Measurements from ENCODE around the gene CEP85L. TPM values are rescaled to one million over a fixed set of nuclear protein-coding genes. Genes with fewer than 3 reads are reported as not detected.

The CEP85L gene
- total and polyA plus RNA-seq, 2 experiments from 2014 or later, result 9.1 to 10.1 TPM

- TF ChIP-seq ZNF462 (CRISPR knock-in tag; IDR thresholded peaks at IDR 0.05) (no peak), STAT1 (IDR thresholded peaks at IDR 0.05; ENCODE audit: unreplicated experiment) (no peak), NANOG (IDR thresholded peaks at IDR 0.05; ENCODE audit: borderline replicate concordance) (no peak), ZNF331 (CRISPR knock-in tag; IDR thresholded peaks at IDR 0.05; ENCODE audit: low read depth) (no peak), ZNF114 (CRISPR knock-in tag; IDR thresholded peaks at IDR 0.05) (no peak), EZH2phosphoT487 (IDR thresholded peaks at IDR 0.05; ENCODE audit: unreplicated experiment) (no peak), CREB1 (CRISPR knock-in tag; IDR thresholded peaks at IDR 0.05; ENCODE audit: low read depth) (no peak), ETS1 (IDR thresholded peaks at IDR 0.05) (no peak), POLR2AphosphoS5 (IDR thresholded peaks at IDR 0.05; ENCODE audit: low read depth) (no peak), JUNB (IDR thresholded peaks at IDR 0.05; ENCODE audit: unreplicated experiment) (no peak)
These were observed 174.8 kb downstream of the CEP85L start (continued) for GRCh38 chr6:118476551-118476950.

GRCh38 chr6:118473266-118473665 is 178.1 kb downstream of the CEP85L start:
- H3K79me2 ChIP-seq (replicated peaks; ENCODE audit: insufficient read depth), result no peaks in the 10 kb centered on the region
- no peak for DNase-seq (ENCODE audit: low spot score)
- no peaks in the 10 kb centered on the region for H4K20me1 ChIP-seq (replicated peaks; ENCODE audit: insufficient read depth)
- no peaks in the 10 kb centered on the region for H3K9me3 Mint-ChIP-seq
- no peak overlapping the region for H2AFZ ChIP-seq
- H3K9me2 ChIP-seq (ENCODE audit: insufficient read depth), result no peaks in the 10 kb centered on the region
- no peak for ATAC-seq
- H3K27ac Mint-ChIP-seq, result 0 out of 2 replicates have a peak overlapping the region, but pooled peaks have one; percentile 1
- no peaks in the 10 kb centered on the region for H3K4me1 ChIP-seq (ENCODE audit: insufficient read depth)
- H3K36me3 ChIP-seq (ENCODE audit: insufficient read depth), result no peaks in the 10 kb centered on the region
- H3K27ac ChIP-seq (ENCODE audit: low read depth), result no peak overlapping the region
- no peak overlapping the region for H3K4me3 ChIP-seq
- no peaks in the 10 kb centered on the region for H3F3A ChIP-seq (replicated peaks; ENCODE audit: low read depth)
- no peak overlapping the region for H3K4me3 Mint-ChIP-seq
- H3K27me3 ChIP-seq (ENCODE audit: insufficient read depth), result no peaks in the 10 kb centered on the region
- no peaks in the 10 kb centered on the region for H3K36me3 Mint-ChIP-seq (ENCODE audit: low read depth)
- no peaks in the 10 kb centered on the region for H3K27me3 Mint-ChIP-seq (ENCODE audit: insufficient read depth, low read depth, poor library complexity)
- H3K4me2 ChIP-seq, result no peak overlapping the region
- peaks cover 5% of the 10 kb centered on the region; the same call in 2 of the 3 replicates for H3K4me1 Mint-ChIP-seq
- TF ChIP-seq EZH2 (IDR thresholded peaks at IDR 0.05; ENCODE audit: low read depth, unreplicated experiment) (no peak), EZH2phosphoT487 (IDR thresholded peaks at IDR 0.05; ENCODE audit: unreplicated experiment) (no peak), STAT1 (IDR thresholded peaks at IDR 0.05; ENCODE audit: unreplicated experiment) (no peak), NANOG (IDR thresholded peaks at IDR 0.05; ENCODE audit: borderline replicate concordance) (no peak), ETS1 (IDR thresholded peaks at IDR 0.05) (no peak), CTCF (conservative IDR thresholded peaks at IDR 0.05; ENCODE audit: low read depth in 2 of 2) (no peak)
